ENCODE data around the gene SGSH.

The SGSH gene

GRCh38 chr17:80225230-80225629, 5.1 kb upstream of the SGSH start:
- no peak for DNase-seq (ENCODE audit: low read depth)
- H3K4me3 ChIP-seq (ENCODE audit: low read length), result no peak overlapping the region
- TF ChIP-seq CTCF (conservative IDR thresholded peaks at IDR 0.05; ENCODE audit: low read length), result no peak

- no peak for DNase-seq (ENCODE audit: low read depth)
- no peak overlapping the region for H3K4me3 ChIP-seq (ENCODE audit: low read length)
- no peak for TF ChIP-seq CTCF (conservative IDR thresholded peaks at IDR 0.05; ENCODE audit: low read length)
Observed at GRCh38 chr17:80224683-80225082, 4.5 kb upstream of the SGSH start.

- no peak for TF ChIP-seq CTCF (conservative IDR thresholded peaks at IDR 0.05; ENCODE audit: low read length)
- DNase-seq (ENCODE audit: low read depth), result no peak
- no peak overlapping the region for H3K4me3 ChIP-seq (ENCODE audit: low read length)
Observed at GRCh38 chr17:80223838-80224497, 3.8 kb upstream of the SGSH start.

GRCh38 chr17:80223142-80223815, 3.1 kb upstream of the SGSH start:
- no peak for DNase-seq (ENCODE audit: low read depth)
- H3K4me3 ChIP-seq (ENCODE audit: low read length), result no peak overlapping the region
- TF ChIP-seq CTCF (conservative IDR thresholded peaks at IDR 0.05; ENCODE audit: low read length), result no peak

GRCh38 chr17:80222376-80223141, 2.4 kb upstream of the SGSH start:
- TF ChIP-seq CTCF (conservative IDR thresholded peaks at IDR 0.05; ENCODE audit: low read length), result no peak
- DNase-seq (ENCODE audit: low read depth), result no peak
- H3K4me3 ChIP-seq (ENCODE audit: low read length), result no peak overlapping the region

- peak overlapping the region; percentile 85 for H3K4me3 ChIP-seq (ENCODE audit: low read length)
- no peak for TF ChIP-seq CTCF (conservative IDR thresholded peaks at IDR 0.05; ENCODE audit: low read length)
- DNase-seq (ENCODE audit: low read depth), result no peak
Observed at GRCh38 chr17:80221351-80222105, 1.4 kb upstream of the SGSH start.

Measured in AG10803 (cell line).